Activated T-helper 2 cell treated with anti-CD3 and anti-CD28 coated beads, Interferon-gamma antibody, Interleukin-2, Interleukin-4, amounts not matched to agents 10 μg/mL and 5 μg/mL and 100 μg/mL, durations not matched to agents 14 hours and 24 hours and 36 hours (primary cell): ENCODE data around the gene EVA1A. TPM values are rescaled to one million over a fixed set of nuclear protein-coding genes. Genes with fewer than 3 reads are reported as not detected.

Experiments used
- DNase-seq: peaks from one replicate; pipeline ENCODE4 v3.0.0; 2021; ENCODE audit warnings: low spot score
- H3K27ac Mint-ChIP-seq: one replicate; pipeline ENCODE4 v1.8.0; 2021; ENCODE audit warnings: mixed read lengths
- H3K27me3 Mint-ChIP-seq: one replicate; pipeline ENCODE4 v1.8.0; 2021; ENCODE audit warnings: low read depth, mixed read lengths
- H3K36me3 Mint-ChIP-seq: one replicate; pipeline ENCODE4 v1.8.0; 2021; ENCODE audit warnings: low read depth, mixed read lengths
- H3K4me1 Mint-ChIP-seq: one replicate; pipeline ENCODE4 v1.8.0; 2021; ENCODE audit warnings: low read depth, mixed read lengths
- H3K4me3 Mint-ChIP-seq: one replicate; pipeline ENCODE4 v1.8.0; 2021; ENCODE audit warnings: low read depth, mild to moderate bottlenecking, moderate library complexity, mixed read lengths
- H3K9me3 Mint-ChIP-seq: one replicate; pipeline ENCODE4 v1.8.0; 2021; ENCODE audit warnings: mixed read lengths
- intact Hi-C: fragments of 100-400 bp; cut with micrococcal nuclease; formaldehyde crosslinking; loops from one replicate; pipeline ENCODE4 v1.15.1; 2023
- total RNA-seq: library from RNA; stranded (reverse); gene quantifications from 2 replicates; pipeline ENCODE4 v1.2.3, GENCODE V29; 2022

Gene EVA1A
- total RNA-seq, 1 donor from 2014 or later = not detected

- no peak overlapping the region for H3K27ac Mint-ChIP-seq
- intact Hi-C loops = no loop called here
- H3K4me3 Mint-ChIP-seq = no peak overlapping the region
- H3K9me3 Mint-ChIP-seq = no peaks in the 10 kb centered on the region
- no peaks in the 10 kb centered on the region for H3K36me3 Mint-ChIP-seq
- peaks cover 23% of the 10 kb centered on the region for H3K27me3 Mint-ChIP-seq
- no peak for DNase-seq
- no peaks in the 10 kb centered on the region for H3K4me1 Mint-ChIP-seq
These were observed 19.9 kb upstream of the EVA1A start for GRCh38 chr2:75580606-75581005.

- H3K27ac Mint-ChIP-seq = no peak overlapping the region
- no peaks in the 10 kb centered on the region for H3K4me1 Mint-ChIP-seq
- no peak overlapping the region for H3K4me3 Mint-ChIP-seq
- no peaks in the 10 kb centered on the region for H3K36me3 Mint-ChIP-seq
- intact Hi-C loops = no loop called here
- peaks cover 23% of the 10 kb centered on the region for H3K27me3 Mint-ChIP-seq
- no peak for DNase-seq
- H3K9me3 Mint-ChIP-seq = no peaks in the 10 kb centered on the region
These were observed 19.4 kb upstream of the EVA1A start for GRCh38 chr2:75580156-75580555.

DNA sequence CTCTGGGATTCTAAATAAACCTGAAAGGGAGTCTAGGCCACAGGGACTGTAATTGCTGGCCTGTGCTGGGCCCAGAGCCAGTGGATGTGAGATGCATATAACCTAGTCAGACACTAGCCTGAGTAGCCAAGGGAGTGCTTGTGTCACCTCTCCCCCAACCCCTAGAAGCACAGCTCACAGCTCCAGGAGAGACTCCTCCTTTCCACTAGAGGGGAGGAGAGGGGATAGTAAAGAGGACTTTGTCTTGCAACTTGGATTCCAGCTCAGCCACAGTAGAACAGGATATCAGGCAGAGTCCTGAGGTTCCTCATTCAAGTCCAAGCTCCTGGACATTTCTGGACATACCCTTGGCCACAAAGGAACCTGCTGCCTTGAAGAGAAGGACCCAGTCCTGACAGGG is 18.4 kb upstream of the EVA1A start:
- intact Hi-C loops = no loop called here
- H3K4me3 Mint-ChIP-seq = no peak overlapping the region
- H3K36me3 Mint-ChIP-seq = no peaks in the 10 kb centered on the region
- H3K9me3 Mint-ChIP-seq = no peaks in the 10 kb centered on the region
- H3K27me3 Mint-ChIP-seq = peaks cover 21% of the 10 kb centered on the region
- no peaks in the 10 kb centered on the region for H3K4me1 Mint-ChIP-seq
- H3K27ac Mint-ChIP-seq = no peak overlapping the region
- DNase-seq = no peak

- Mint-ChIP-seq H3K4me3 (no peak overlapping the region), H3K4me1 (no peaks in the 10 kb centered on the region)
These were observed 16.5 kb upstream of the EVA1A start for GRCh38 chr2:75577280-75577679.

DNA sequence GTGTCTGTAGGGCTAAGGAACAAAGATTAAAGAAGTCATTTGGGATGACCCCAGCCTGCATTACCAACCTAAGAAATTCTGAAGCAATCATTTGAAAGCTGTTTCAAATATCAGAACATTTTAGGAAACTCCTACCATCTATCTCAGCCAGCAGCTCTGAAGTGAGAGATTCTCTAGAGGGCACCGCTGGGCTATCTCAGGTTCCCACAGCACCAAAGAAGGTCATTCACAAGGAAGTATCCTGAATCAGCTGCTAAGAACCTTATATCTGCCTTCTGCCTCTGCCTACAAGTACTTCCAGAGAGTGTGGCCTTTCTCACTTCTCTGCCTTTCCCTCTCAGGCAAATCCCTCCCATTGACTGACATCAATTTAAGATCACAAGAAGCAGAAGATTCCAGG is 13.4 kb upstream of the EVA1A start:
- peaks cover 26% of the 10 kb centered on the region for H3K27me3 Mint-ChIP-seq
- no peak overlapping the region for H3K4me3 Mint-ChIP-seq
- no peaks in the 10 kb centered on the region for H3K36me3 Mint-ChIP-seq
- no peak for DNase-seq
- no peak overlapping the region for H3K27ac Mint-ChIP-seq
- H3K9me3 Mint-ChIP-seq = no peaks in the 10 kb centered on the region
- intact Hi-C loops = no loop called here
- H3K4me1 Mint-ChIP-seq = peaks cover 5% of the 10 kb centered on the region

More at GRCh38 chr2:75577280-75577679, 16.5 kb upstream of the EVA1A start:
- Mint-ChIP-seq H3K27me3 (peaks cover 12% of the 10 kb centered on the region), H3K9me3 (no peaks in the 10 kb centered on the region), H3K27ac (no peak overlapping the region), H3K36me3 (no peaks in the 10 kb centered on the region)
- no peak for DNase-seq
- intact Hi-C loops = no loop called here

- no peak for DNase-seq
- Mint-ChIP-seq H3K4me1 (peaks cover 5% of the 10 kb centered on the region), H3K9me3 (no peaks in the 10 kb centered on the region), H3K27ac (no peak overlapping the region), H3K4me3 (no peak overlapping the region), H3K36me3 (no peaks in the 10 kb centered on the region), H3K27me3 (peaks cover 31% of the 10 kb centered on the region)
- intact Hi-C loops = no loop called here
These were observed 12.6 kb upstream of the EVA1A start for GRCh38 chr2:75573145-75573878.

- Mint-ChIP-seq H3K36me3 (no peaks in the 10 kb centered on the region), H3K9me3 (no peaks in the 10 kb centered on the region), H3K4me1 (peaks cover 9% of the 10 kb centered on the region), H3K4me3 (no peak overlapping the region), H3K27me3 (peaks cover 39% of the 10 kb centered on the region), H3K27ac (no peak overlapping the region)
- no peak for DNase-seq
- intact Hi-C loops = no loop called here
These were observed 11.1 kb upstream of the EVA1A start for GRCh38 chr2:75571730-75572430.

DNA sequence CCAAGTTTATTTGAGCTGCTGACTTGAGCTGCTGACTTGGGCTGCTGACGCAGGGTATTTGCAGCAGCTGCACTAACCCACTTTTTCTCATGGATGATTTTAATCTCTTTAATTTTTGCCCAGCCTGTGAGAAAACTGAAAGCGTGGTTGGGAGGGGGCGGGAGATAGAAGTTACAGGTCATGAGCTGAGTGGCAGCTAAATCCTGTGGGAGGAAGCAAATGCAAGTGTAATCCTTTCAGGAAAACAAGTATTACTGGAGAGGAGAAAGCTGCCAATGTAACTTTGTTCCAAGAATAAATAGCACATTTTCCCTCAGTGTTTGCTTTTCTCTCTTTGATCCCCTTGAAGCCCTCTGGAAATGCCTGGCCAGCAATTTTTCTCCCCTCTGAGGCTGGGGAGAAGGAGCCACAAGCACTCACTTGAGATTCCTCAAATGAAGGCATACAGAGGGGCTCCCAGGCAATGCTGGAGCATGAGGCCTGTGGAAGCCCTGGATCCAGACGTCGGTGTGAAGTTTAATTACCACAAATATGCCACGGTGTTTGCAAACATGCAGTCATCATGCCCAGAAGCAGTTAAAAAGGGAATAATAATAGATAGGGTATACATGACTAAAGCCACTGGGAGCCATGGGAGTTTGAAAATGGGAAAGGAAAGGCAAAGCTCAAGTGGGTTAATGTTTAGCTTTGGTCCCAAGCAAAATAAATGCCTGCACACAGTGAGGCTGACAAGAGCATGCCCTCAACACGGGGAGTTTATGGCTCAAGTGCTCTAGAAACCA is 10.4 kb upstream of the EVA1A start:
- intact Hi-C loops = no loop called here
- Mint-ChIP-seq H3K36me3 (no peaks in the 10 kb centered on the region), H3K4me3 (no peak overlapping the region), H3K4me1 (peaks cover 12% of the 10 kb centered on the region), H3K9me3 (no peaks in the 10 kb centered on the region), H3K27ac (no peak overlapping the region), H3K27me3 (peaks cover 39% of the 10 kb centered on the region)
- DNase-seq = no peak

DNA sequence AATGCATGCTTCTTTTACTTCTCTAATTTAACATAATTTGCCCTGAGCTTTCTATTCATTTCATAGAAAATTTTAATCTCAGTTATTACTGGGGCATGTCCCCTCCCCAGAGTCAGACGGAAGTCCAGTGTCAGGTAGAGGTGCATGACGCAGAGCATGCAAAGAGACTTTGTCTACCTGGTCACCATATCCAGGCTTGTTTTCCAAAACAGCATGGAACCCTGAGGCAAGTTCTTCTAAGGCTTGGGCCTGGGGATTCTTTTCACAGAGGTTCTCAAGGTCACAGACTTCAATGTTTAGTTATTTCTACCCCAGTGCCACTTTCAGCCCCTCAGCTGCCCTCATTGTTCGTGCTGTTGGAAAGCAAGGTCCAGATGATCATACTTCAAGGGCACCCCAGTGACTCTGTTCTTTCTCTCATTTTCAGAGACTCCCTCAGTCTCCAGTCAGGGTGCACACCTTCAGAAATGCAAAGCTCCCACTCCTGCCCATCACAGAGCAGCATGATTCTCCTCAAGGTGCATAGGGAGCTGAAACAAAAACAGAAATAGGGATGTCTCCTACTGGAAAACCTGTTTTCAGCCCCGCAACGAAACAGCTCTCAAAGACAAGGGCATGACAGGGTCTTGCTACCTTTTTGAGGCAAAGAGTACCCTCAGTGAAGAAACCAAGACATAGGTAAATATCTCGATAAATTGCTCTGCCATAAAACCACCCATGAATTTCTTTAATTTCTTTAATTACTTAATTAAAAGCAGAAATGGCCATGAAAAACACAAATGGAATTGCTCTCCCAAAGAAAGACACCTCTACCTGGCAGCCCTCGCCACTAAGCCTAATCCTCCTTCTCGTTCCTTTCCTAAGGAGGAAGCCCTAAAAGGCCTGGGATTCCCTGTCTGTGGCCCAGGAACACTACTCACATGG is 9.5 kb upstream of the EVA1A start:
- Mint-ChIP-seq H3K9me3 (no peaks in the 10 kb centered on the region), H3K4me3 (no peak overlapping the region), H3K27ac (no peak overlapping the region), H3K27me3 (peaks cover 45% of the 10 kb centered on the region), H3K36me3 (no peaks in the 10 kb centered on the region), H3K4me1 (peaks cover 13% of the 10 kb centered on the region)
- DNase-seq = no peak
- intact Hi-C loops = no loop called here

DNA sequence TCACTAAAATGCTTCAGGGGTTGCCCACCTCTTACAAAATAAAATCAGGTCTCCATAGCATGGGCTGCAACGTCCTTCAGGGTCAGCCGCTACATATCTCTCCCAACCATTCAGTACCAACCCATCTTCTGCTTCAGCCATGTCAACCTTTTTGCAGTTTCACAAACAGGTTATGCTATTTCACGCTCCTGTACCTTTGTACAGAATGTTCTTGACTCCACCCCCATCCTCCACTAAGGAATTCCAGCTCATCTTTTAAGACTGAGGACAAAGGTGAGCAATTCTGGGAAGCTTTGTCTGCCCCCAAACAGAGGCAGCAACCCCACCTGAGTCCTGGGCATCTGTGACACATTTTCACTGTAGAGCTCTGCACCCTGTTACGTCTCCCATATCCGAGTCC is 8.8 kb upstream of the EVA1A start:
- Mint-ChIP-seq H3K36me3 (no peaks in the 10 kb centered on the region), H3K27me3 (peaks cover 52% of the 10 kb centered on the region), H3K4me3 (no peak overlapping the region), H3K9me3 (no peaks in the 10 kb centered on the region), H3K27ac (no peak overlapping the region), H3K4me1 (peaks cover 20% of the 10 kb centered on the region)
- intact Hi-C loops = no loop called here
- no peak for DNase-seq

- H3K27me3 Mint-ChIP-seq = peaks cover 53% of the 10 kb centered on the region
- no peaks in the 10 kb centered on the region for H3K9me3 Mint-ChIP-seq
These were observed 7.4 kb upstream of the EVA1A start for GRCh38 chr2:75568174-75568573.

More at GRCh38 chr2:75568174-75568573, 7.4 kb upstream of the EVA1A start:
- H3K4me3 Mint-ChIP-seq = no peak overlapping the region
- H3K27ac Mint-ChIP-seq = no peak overlapping the region
- H3K36me3 Mint-ChIP-seq = no peaks in the 10 kb centered on the region
- H3K4me1 Mint-ChIP-seq = peaks cover 28% of the 10 kb centered on the region
- DNase-seq = no peak
- intact Hi-C loops = no loop called here
